GM12891 (cell line): ENCODE data around the gene FGF4.

ENCODE experiments used
- DNase-seq: peaks from one replicate; pipeline ENCODE4 v3.0.0; 2011; ENCODE audit warnings: low spot score; ENCODE audit not compliant: insufficient read length
- FAIRE-seq: peaks from 2 replicates; lab custom pipeline; 2011; peaks lifted over from hg19 to GRCh38; lab: Jason Lieb, UNC
- PAX5 ChIP-seq: IDR thresholded peaks from 2 replicates; pipeline ENCODE4 v1.6.1; 2011; ENCODE audit warnings: low read length, moderate library complexity, mild to moderate bottlenecking; ENCODE audit not compliant: insufficient read depth, severe bottlenecking
- POLR2A ChIP-seq: IDR thresholded peaks from 2 replicates; pipeline ENCODE4 v1.6.1; 2011; ENCODE audit warnings: low read depth, low read length, control low read depth
- POLR2AphosphoS5 ChIP-seq: IDR thresholded peaks from 2 replicates; pipeline ENCODE4 v1.6.1; 2011; ENCODE audit warnings: low read depth, low read length, control low read depth
- POU2F2 ChIP-seq: IDR thresholded peaks from 2 replicates; pipeline ENCODE4 v1.6.1; 2011; ENCODE audit warnings: low read depth, mild to moderate bottlenecking, control low read depth, low read length, moderate library complexity
- SPI1 ChIP-seq: IDR thresholded peaks from 2 replicates; pipeline ENCODE4 v1.6.1; 2011; ENCODE audit warnings: low read depth, low read length, control low read depth
- TAF1 ChIP-seq: IDR thresholded peaks from 2 replicates; pipeline ENCODE4 v1.6.1; 2011; ENCODE audit warnings: low read depth, low read length, control low read depth

FGF4 gene

GRCh38 chr11:69817265-69818230 lies 42.4 kb upstream of the FGF4 start:
- FAIRE-seq, result no peak
- DNase-seq, result no peak
- TF ChIP-seq TAF1 (no peak), POLR2AphosphoS5 (no peak), POU2F2 (no peak), SPI1 (no peak), PAX5 (no peak), POLR2A (no peak)

GRCh38 chr11:69816671-69817070 lies 41.5 kb upstream of the FGF4 start:
- FAIRE-seq (no peak), DNase-seq (no peak)
- TF ChIP-seq SPI1 (no peak), TAF1 (no peak), POLR2A (no peak), POLR2AphosphoS5 (no peak), POU2F2 (no peak), PAX5 (no peak)

GRCh38 chr11:69815973-69816372 lies 40.8 kb upstream of the FGF4 start:
- no peak for FAIRE-seq
- no peak for DNase-seq
- TF ChIP-seq POLR2AphosphoS5 (no peak), TAF1 (no peak), POU2F2 (no peak)

- no peak for TF ChIP-seq SPI1
- no peak for TF ChIP-seq POLR2A
- no peak for TF ChIP-seq TAF1
- no peak for TF ChIP-seq PAX5
- no peak for TF ChIP-seq POU2F2
- TF ChIP-seq POLR2AphosphoS5, result no peak
- FAIRE-seq (no peak), DNase-seq (no peak)
Measured at GRCh38 chr11:69814902-69815301, 39.8 kb upstream of the FGF4 start.

- no peak for TF ChIP-seq TAF1
- no peak for TF ChIP-seq POLR2AphosphoS5
- TF ChIP-seq POLR2A, result no peak
- TF ChIP-seq PAX5, result no peak
- no peak for TF ChIP-seq POU2F2
- no peak for TF ChIP-seq SPI1
- FAIRE-seq (no peak), DNase-seq (no peak)
Measured at GRCh38 chr11:69814411-69814810, 39.3 kb upstream of the FGF4 start.

- FAIRE-seq, result no peak
Measured at GRCh38 chr11:69813839-69814238, 38.7 kb upstream of the FGF4 start.

GRCh38 chr11:69812946-69813345 lies 37.8 kb upstream of the FGF4 start:
- TF ChIP-seq POU2F2 (no peak), PAX5 (no peak), TAF1 (no peak), SPI1 (no peak), POLR2A (no peak), POLR2AphosphoS5 (no peak)
- FAIRE-seq (no peak), DNase-seq (no peak)

More at GRCh38 chr11:69813839-69814238, 38.7 kb upstream of the FGF4 start:
- DNase-seq, result no peak
- TF ChIP-seq POLR2A (no peak), POLR2AphosphoS5 (no peak), POU2F2 (no peak), SPI1 (no peak), TAF1 (no peak), PAX5 (no peak)

- no peak for TF ChIP-seq POLR2AphosphoS5
- no peak for TF ChIP-seq POU2F2
- TF ChIP-seq PAX5, result no peak
- no peak for TF ChIP-seq TAF1
- TF ChIP-seq SPI1, result no peak
- no peak for TF ChIP-seq POLR2A
- no peak for DNase-seq
- FAIRE-seq, result no peak
Measured at GRCh38 chr11:69812256-69812655, 37.1 kb upstream of the FGF4 start.

- FAIRE-seq, result no peak
- TF ChIP-seq POU2F2, result no peak
- no peak for DNase-seq
Measured at GRCh38 chr11:69811431-69811830, 36.3 kb upstream of the FGF4 start.
